HepG2 (cell line): Measurements from ENCODE around the gene SLC25A18. TPM values are rescaled to one million over a fixed set of nuclear protein-coding genes. Genes with fewer than 3 reads are reported as not detected.

Source experiments
- ARID3A ChIP-seq: IDR thresholded peaks from 2 replicates; pipeline ENCODE4 v1.6.1; 2012; ENCODE audit warnings: low read depth, low read length, improper control_type of control experiment
- E2F1 ChIP-seq: sonication (generic); formaldehyde crosslinking; IDR thresholded peaks from 2 replicates; pipeline ENCODE4 v1.5.0; 2020; ENCODE audit warnings: missing genetic modification reagents
- EHMT2 ChIP-seq: fragments of 200-600 bp; sonication (generic); IDR thresholded peaks from 2 replicates; pipeline ENCODE4 v1.7.0; 2017; ENCODE audit warnings: antibody characterized with exemption, low read depth, low read length, borderline replicate concordance
- HMGA1 ChIP-seq: sonication (generic); formaldehyde crosslinking; conservative IDR thresholded peaks from 2 replicates; pipeline ENCODE4 v1.4.0; 2020; ENCODE audit warnings: missing genetic modification reagents
- JUN ChIP-seq: sonication (generic); formaldehyde crosslinking; IDR thresholded peaks from 2 replicates; pipeline ENCODE4 v1.4.0; 2020; ENCODE audit warnings: mild to moderate bottlenecking, missing genetic modification reagents
- MEF2D ChIP-seq: sonication (generic); formaldehyde crosslinking; IDR thresholded peaks from 2 replicates; pipeline ENCODE4 v1.5.1; 2020; ENCODE audit warnings: mild to moderate bottlenecking, missing genetic modification reagents
- MIXL1 ChIP-seq: IDR thresholded peaks from 2 replicates; pipeline ENCODE4 v1.6.1; 2016
- NBN ChIP-seq: fragments of 450-650 bp; conservative IDR thresholded peaks from 2 replicates; pipeline ENCODE4 v1.6.1; 2017
- PAX8 ChIP-seq: sonication (generic); formaldehyde crosslinking; IDR thresholded peaks from 2 replicates; pipeline ENCODE4 v1.8.0; 2022; ENCODE audit warnings: mild to moderate bottlenecking, missing genetic modification reagents, borderline replicate concordance
- PHF21A ChIP-seq: sonication (generic); formaldehyde crosslinking; IDR thresholded peaks from 2 replicates; pipeline ENCODE4 v1.5.0; 2020; ENCODE audit warnings: mild to moderate bottlenecking, missing genetic modification reagents
- POGZ ChIP-seq: sonication (generic); formaldehyde crosslinking; IDR thresholded peaks from 2 replicates; pipeline ENCODE4 v1.4.0; 2020; ENCODE audit warnings: mild to moderate bottlenecking, missing genetic modification reagents
- SKIL ChIP-seq: sonication (generic); formaldehyde crosslinking; IDR thresholded peaks from 2 replicates; pipeline ENCODE4 v1.8.0; 2022; ENCODE audit warnings: missing genetic modification reagents, mild to moderate bottlenecking, moderate library complexity, borderline replicate concordance
- STAT5B ChIP-seq: sonication (generic); formaldehyde crosslinking; IDR thresholded peaks from 2 replicates; pipeline ENCODE4 v1.4.0; 2020; ENCODE audit warnings: missing genetic modification reagents
- SYNCRIP ChIP-seq: fragments of 200-400 bp; formaldehyde crosslinking; IDR thresholded peaks from 2 replicates; pipeline ENCODE4 v1.6.1; 2018; ENCODE audit warnings: mild to moderate bottlenecking, low read depth, low read length; ENCODE audit not compliant: insufficient read depth
- TIGD3 ChIP-seq: sonication (generic); formaldehyde crosslinking; IDR thresholded peaks from 2 replicates; pipeline ENCODE4 v1.5.1; 2020; ENCODE audit warnings: mild to moderate bottlenecking, missing genetic modification reagents, borderline replicate concordance
- ZBTB20 ChIP-seq: sonication (generic); formaldehyde crosslinking; IDR thresholded peaks from 2 replicates; pipeline ENCODE4 v1.8.1; 2023; ENCODE audit warnings: missing genetic modification reagents, low read depth, mild to moderate bottlenecking, borderline replicate concordance
- ZMYM4 ChIP-seq: sonication (generic); formaldehyde crosslinking; IDR thresholded peaks from 2 replicates; pipeline ENCODE4 v1.8.1; 2023; ENCODE audit warnings: mild to moderate bottlenecking, missing genetic modification reagents
- ZNF574 ChIP-seq: sonication (generic); formaldehyde crosslinking; IDR thresholded peaks from 2 replicates; pipeline ENCODE4 v1.4.0; 2020; ENCODE audit warnings: missing genetic modification reagents
- ZSCAN21 ChIP-seq: sonication (generic); formaldehyde crosslinking; IDR thresholded peaks from 2 replicates; pipeline ENCODE4 v1.8.0; 2022; ENCODE audit warnings: mild to moderate bottlenecking, missing genetic modification reagents, moderate library complexity, borderline replicate concordance
- ZSCAN31 ChIP-seq: sonication (generic); formaldehyde crosslinking; IDR thresholded peaks from 2 replicates; pipeline ENCODE4 v1.5.0; 2020; ENCODE audit warnings: low read depth, mild to moderate bottlenecking, missing genetic modification reagents
- polyA plus RNA-seq, 8 experiments: library from polyadenylated mRNA; depleted of rRNA in 3 of 8; stranded (reverse) in 7 of 8; unstranded in 1 of 8; fragments of >200 nt; fragmentation: Illumina TruSeq in 4 of 8; extraction: Trizol in 4 of 8; gene quantifications; 2 replicates each; pipeline versions ENCODE4 v1.2.1 to v1.2.3, GENCODE V29; 2011 to 2016; ENCODE audit warnings: low read depth in 4 of 8, missing spikeins in 1 of 8, mixed read lengths in 1 of 8; ENCODE audit not compliant: insufficient read depth in 1 of 8
- total RNA-seq, 5 experiments: library from RNA; depleted of rRNA; stranded (reverse); fragments of >200 nt; fragmentation: Illumina TruSeq; extraction: Trizol; gene quantifications; 2 replicates each; pipeline ENCODE4 v1.2.3, GENCODE V29; 2016; ENCODE audit warnings: low read depth in 1 of 5

Gene SLC25A18
- total and polyA plus RNA-seq, 2 of the 13 experiments (the other 11 are each of a cell fraction or from before 2014, with no cell fraction given): 0.28 to 0.75 TPM

GRCh38 chr22:17638432-17639246 lies 75.3 kb downstream of the SLC25A18 start, which contains the start of gene BCL2L13 (continued):
- TF ChIP-seq MEF2D (CRISPR knock-in tag): peak; percentile 78
- TF ChIP-seq STAT5B (CRISPR knock-in tag): no peak
- no peak; the same call in 1 of the 2 replicates for TF ChIP-seq ZSCAN31 (CRISPR knock-in tag)
- TF ChIP-seq PHF21A (CRISPR knock-in tag): peak; percentile 41; the same call in 1 of the 2 replicates
- no peak for TF ChIP-seq EHMT2
- TF ChIP-seq NBN: no peak
- no peak for TF ChIP-seq TIGD3
- TF ChIP-seq E2F1 (CRISPR knock-in tag): peak; percentile 78
- peak; percentile 84; the same call in 1 of the 2 replicates for TF ChIP-seq ZSCAN21 (CRISPR knock-in tag)
- TF ChIP-seq POGZ (CRISPR knock-in tag): peak; percentile 64
- TF ChIP-seq ARID3A: no peak
- no peak for TF ChIP-seq HMGA1 (CRISPR knock-in tag)
- TF ChIP-seq PAX8: no peak
- TF ChIP-seq JUN (CRISPR knock-in tag): peak; percentile 84; the same call in 1 of the 2 replicates
- TF ChIP-seq ZBTB20: no peak
- TF ChIP-seq ZNF574: peak; percentile 91
- TF ChIP-seq ZMYM4 (CRISPR knock-in tag): peak; percentile 75
- TF ChIP-seq SYNCRIP: no peak
- no peak for TF ChIP-seq MIXL1 (CRISPR knock-in tag)
- TF ChIP-seq SKIL (CRISPR knock-in tag): no peak
